HG02840 (cell line): ENCODE results near the gene PAIP2.
"Not testable (repeated sequence)": the region's sequence is repeated elsewhere in the genome, so short reads cannot be mapped to it uniquely, and the experiment has no call there.

Source experiments
- ATAC-seq: cut with Tn5 transposase; IDR thresholded peaks from one replicate; pipeline ENCODE4 v1.9.1; 2021; ENCODE audit warnings: mild to moderate bottlenecking, moderate library complexity, moderate number of reproducible peaks; ENCODE audit not compliant: unreplicated experiment, low FRiP score

The PAIP2 gene

GRCh38 chr5:139377226-139377625 lies 35.6 kb downstream of the PAIP2 start:
- ATAC-seq, result no peak

GRCh38 chr5:139378101-139378825 lies 36.6 kb downstream of the PAIP2 start:
- ATAC-seq, result no peak

DNA sequence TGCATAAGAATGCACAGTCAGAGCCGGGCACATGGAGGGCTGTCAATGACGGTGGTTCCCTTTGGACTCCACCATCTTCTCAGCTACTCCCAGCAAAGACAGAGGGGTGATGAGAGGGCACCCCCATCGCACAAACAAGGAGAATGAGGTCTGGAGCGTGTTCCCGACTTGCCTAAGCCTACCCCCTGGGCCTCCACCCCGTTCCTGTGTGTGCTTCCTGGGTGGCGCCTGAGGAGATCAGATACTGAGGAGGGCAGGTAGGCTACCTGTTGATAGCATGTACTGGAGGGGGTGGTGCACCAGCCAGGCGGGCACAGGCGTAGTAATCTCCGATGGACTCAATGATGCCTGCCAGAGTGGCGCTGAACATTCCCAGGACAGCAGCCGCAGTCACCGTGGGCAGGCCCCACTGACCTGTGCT lies 37.3 kb downstream of the PAIP2 start:
- ATAC-seq, result no peak

DNA sequence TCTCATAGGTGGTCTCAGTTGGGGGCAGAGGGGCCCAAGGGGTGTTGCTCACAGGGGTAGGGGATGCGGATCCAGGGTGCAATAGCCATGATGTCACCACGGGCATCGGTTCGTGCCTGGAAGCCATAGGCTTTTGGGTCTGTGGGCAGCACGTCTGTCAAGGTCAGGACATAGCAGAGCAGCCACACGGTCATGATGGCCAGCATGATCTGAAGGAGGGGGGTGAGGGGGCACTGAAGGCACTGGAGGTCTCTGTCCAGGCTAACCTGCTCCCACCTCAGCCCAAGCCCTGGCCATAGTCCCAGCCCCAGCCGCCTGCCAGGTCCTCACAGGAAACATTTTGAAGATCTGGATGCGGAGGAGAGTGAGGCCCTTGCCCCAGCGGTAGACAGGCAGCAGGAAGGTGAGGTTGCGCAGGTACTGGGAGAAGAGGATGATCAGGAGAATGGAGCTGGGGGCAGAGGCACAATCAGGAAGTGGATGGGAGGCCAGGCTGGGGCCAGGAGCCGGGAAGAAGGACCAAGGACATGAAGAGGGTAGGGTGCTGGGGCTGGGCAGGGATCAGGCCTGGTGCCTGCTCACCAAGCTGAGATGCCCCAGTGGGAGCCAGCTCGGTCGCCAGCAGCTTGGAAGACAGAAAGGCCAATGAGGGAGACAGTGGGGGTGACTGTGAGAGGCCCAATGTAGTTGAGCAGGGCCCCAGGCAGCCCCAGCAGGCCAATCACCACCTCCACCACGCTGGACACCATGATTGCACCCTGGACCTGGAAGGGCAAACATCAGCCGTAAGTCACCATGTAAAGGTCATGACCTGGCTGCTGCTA lies 38.2 kb downstream of the PAIP2 start:
- no peak for ATAC-seq

DNA sequence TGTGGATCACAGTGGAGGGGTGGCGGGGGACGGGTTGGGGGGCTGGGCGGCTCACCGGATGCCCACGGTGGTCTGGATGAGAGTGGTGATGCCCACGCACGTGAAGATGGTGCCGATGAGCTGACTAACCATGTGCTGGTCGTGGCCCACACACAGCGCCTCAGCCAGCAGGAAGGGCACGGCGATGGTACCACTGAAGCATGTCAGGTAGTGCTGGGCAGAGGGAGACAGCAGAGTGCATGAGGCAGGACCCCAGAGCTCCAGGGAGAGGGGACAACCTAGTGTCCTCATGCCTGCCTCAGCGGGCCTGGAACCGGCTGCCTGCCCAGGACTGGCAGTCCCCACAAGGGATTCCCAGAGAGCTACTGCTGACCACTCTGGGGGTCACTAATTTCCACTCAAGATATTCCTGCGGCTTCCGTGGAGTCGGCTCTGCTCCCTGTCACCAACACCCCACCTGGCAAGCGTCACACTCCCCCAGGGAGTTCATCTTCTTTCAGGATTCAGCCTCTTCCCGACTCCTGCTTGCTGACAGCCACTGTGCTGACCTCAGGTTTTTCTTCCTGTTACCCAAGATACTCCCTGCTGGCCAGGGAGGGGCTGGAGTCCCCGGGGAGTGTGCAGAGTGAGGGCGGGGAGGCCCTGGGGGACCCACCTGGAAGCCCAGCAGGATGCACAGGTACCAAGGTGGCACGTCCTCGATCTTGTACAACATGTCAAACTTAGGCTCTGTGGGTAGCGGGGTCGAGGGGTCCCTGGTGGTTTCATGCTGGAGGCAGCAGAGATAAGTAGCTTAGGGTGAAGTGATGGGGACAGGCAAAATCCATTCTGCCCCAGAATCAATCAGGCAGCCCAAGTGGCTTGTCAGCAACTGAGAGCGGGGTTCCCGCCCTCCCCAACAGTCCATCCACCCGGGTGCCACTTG lies 40.4 kb downstream of the PAIP2 start:
- ATAC-seq, result no peak

DNA sequence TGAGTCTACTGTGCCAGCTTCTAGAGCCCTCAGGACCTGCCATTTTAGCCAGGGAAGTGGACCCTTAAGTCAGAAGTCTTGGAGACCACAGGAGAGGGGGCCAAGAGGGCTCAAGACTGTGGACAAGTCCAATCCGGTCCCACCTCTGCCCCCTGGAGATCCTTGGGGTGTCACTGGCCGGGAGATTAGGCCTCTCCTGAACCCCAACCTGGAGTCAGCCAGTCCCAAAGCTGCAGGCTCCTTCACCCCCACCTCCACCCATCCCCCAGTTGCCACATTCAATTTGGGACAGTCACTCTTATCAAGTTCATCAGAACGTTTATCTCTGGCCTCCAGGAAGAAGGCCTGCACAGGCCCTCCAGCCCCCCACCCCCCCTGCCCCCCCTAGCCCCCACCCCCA lies 41.2 kb downstream of the PAIP2 start:
- ATAC-seq, result no peak

- no peak for ATAC-seq
These were observed 41.8 kb downstream of the PAIP2 start, which contains the start of gene SLC23A1 for GRCh38 chr5:139383275-139383992. SLC23A1 (minus strand) TSS chr5:139383297; CDS start chr5:139383253, 44 bp downstream.

- ATAC-seq, result no peak
These were observed 42.4 kb downstream of the PAIP2 start for GRCh38 chr5:139383993-139384590.

DNA sequence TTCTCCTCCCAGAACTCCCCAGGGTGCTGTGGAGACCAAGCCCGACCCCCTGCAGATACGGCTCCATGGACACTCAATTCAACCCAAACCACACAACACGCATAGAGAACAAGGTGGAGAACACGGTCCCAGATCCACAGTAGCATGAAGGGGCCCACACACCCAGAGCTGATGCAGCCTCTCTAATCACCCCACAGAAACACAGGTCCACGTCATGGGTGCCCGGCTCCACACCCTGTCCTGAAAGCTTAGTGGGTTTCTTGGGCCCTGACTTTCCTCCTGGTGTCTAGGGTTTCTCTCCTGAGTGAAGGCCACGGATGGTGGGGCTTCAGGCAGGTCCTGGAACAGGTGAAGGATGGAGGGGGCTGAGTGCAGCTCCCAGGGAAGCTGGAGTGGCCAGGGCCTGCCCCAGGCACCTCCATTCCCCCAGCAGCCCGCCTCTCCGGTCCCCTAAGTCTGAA lies 43.0 kb downstream of the PAIP2 start:
- ATAC-seq, result no peak

GRCh38 chr5:139385061-139386049 lies 43.7 kb downstream of the PAIP2 start:
- no peak for ATAC-seq

- no peak for ATAC-seq
These were observed 44.4 kb downstream of the PAIP2 start for GRCh38 chr5:139386050-139386438.

DNA sequence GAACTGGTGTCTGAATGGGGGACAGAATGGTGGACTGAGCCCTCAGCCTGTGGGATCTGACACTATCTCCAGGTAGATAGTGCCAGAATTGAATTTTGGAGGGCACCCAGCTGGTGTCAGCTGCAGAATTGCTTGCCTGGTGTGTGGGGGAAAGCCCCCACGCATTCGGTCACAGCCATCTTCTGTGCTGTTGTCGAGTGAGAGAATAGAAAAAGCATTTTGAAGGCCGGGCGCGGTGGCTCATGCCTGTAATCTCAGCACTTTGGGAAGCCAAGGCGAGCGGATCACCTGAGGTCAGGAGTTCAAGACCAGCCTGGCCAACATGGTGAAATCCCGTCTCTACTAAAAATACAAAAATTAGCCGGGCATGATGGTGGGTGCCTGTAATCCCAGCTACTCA lies 45.3 kb downstream of the PAIP2 start:
- not testable (repeated sequence) for ATAC-seq

DNA sequence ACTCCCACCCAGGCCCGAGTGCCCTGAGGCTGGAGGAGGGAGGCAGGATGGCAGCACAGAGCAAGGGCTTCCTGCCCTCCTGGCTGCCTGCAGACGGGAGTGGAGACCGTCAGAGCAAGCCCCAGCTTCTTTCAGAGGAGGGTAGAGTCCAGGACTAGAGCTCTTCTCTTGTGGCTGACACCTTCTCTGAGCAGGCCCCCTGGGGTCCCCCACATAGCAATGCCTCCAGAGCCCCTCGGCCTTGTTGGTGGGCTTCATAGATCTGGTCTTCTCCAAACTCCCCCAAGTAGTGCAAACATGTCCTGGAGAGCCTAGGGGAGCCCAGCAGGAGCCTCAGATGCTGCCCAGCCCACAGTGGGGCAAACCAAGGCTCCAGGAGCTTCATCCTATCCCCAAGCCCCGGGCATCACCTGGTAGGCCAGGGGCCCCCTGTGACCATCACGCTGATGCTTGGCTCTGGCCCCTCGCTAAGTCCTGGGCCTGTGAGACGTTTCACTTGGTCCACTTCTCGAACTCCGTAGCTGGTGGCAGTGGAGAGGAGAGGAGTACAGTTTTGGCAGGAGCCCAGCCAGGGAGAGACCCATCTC lies 46.0 kb downstream of the PAIP2 start:
- no peak for ATAC-seq

DNA sequence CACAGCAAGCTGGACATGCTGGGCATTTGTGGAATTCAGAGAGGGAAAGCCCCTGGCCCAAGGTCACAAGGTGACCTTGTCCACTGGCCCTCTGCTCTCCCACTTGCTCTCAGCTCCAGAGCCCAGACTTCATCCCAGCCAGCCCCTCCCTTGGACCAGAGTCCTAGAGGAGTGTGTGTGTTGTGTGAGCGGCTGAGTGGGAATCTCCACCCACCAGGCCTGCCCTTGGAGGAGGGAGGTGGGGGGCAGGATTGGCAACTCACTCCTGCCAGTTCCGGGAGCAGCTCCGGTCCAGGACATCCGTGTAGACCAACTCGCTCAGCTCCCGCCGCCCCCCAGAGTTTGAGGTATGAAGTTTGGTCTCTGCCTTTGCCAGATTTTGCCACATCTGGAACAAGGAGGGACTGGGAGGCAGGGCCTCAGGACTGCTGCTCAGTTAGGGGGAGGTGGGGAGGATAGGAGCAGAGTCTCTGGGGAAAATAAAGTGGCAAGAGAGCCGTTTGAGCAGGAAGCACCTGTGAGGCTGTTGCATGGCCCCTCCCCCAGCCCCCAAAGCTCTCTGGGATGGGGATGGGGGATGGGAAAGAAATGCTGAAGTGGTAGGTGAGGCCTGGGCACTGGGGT lies 46.7 kb downstream of the PAIP2 start:
- ATAC-seq, result no peak

- ATAC-seq, result peak; percentile 31
These were observed 48.3 kb downstream of the PAIP2 start, which contains the start of gene MZB1 for GRCh38 chr5:139389701-139390638. MZB1 (minus strand) TSS chr5:139389913; CDS start chr5:139389856, 57 bp downstream.
